Endodermal cell (in vitro differentiated cells): ENCODE measurements around the gene SFXN5. TPM values are rescaled to one million over a fixed set of nuclear protein-coding genes. Genes with fewer than 3 reads are reported as not detected.
A peak's percentile ranks its signal among the peaks of the same experiment; 100 is the strongest.

ENCODE experiments used
- DNase-seq: peaks from one replicate; pipeline ENCODE4 v3.0.0-alpha.2; 2017
- H3K27ac ChIP-seq: 2 replicates; pipeline ENCODE4 v1.5.1; 2013; ENCODE audit warnings: mild to moderate bottlenecking, low read depth, low read length, moderate library complexity
- H3K27me3 ChIP-seq: 2 replicates; pipeline ENCODE4 v1.6.1; 2013; ENCODE audit warnings: mild to moderate bottlenecking, low read length, moderate library complexity; ENCODE audit not compliant: insufficient read depth, control insufficient read depth, poor library complexity, severe bottlenecking
- H3K36me3 ChIP-seq: 2 replicates; pipeline ENCODE4 v1.7.0; 2013; ENCODE audit warnings: mild to moderate bottlenecking, low read length, moderate library complexity; ENCODE audit not compliant: control insufficient read depth, insufficient read depth
- H3K4me1 ChIP-seq: one replicate; pipeline ENCODE4 v1.7.0; 2013; ENCODE audit warnings: low read length; ENCODE audit not compliant: control insufficient read depth, insufficient read depth
- H3K4me3 ChIP-seq: 2 replicates; pipeline ENCODE4 v1.5.1; 2013; ENCODE audit warnings: mild to moderate bottlenecking, low read length, moderate library complexity
- H3K9ac ChIP-seq: 2 replicates; pipeline ENCODE4 v1.6.1; 2013; ENCODE audit warnings: mild to moderate bottlenecking, low read length, moderate library complexity; ENCODE audit not compliant: poor library complexity, severe bottlenecking; ENCODE audit errors: extremely low read depth
- H3K9me3 ChIP-seq: 2 replicates; pipeline ENCODE4 v1.6.1; 2013; ENCODE audit warnings: mild to moderate bottlenecking, low read length, moderate library complexity; ENCODE audit not compliant: control insufficient read depth
- H3K27ac Mint-ChIP-seq: 2 replicates; pipeline ENCODE4 v1.8.0; 2020; ENCODE audit warnings: mixed read lengths
- H3K27me3 Mint-ChIP-seq: 2 replicates; pipeline ENCODE4 v1.8.0; 2021; ENCODE audit warnings: mild to moderate bottlenecking, mixed read lengths; ENCODE audit not compliant: insufficient read depth
- H3K36me3 Mint-ChIP-seq: 2 replicates; pipeline ENCODE4 v1.8.0; 2020; ENCODE audit warnings: low read depth, mixed read lengths
- H3K4me1 Mint-ChIP-seq: 2 replicates; pipeline ENCODE4 v1.8.0; 2020; ENCODE audit warnings: mixed read lengths
- H3K4me3 Mint-ChIP-seq: 2 replicates; pipeline ENCODE4 v1.8.0; 2020; ENCODE audit warnings: mild to moderate bottlenecking, moderate library complexity, mixed read lengths
- H3K9me3 Mint-ChIP-seq: 2 replicates; pipeline ENCODE4 v1.8.0; 2020; ENCODE audit warnings: mild to moderate bottlenecking, mixed read lengths
- CTCF ChIP-seq: fragments of 200-600 bp; sonication (generic); conservative IDR thresholded peaks from 2 replicates; pipeline ENCODE4 v1.5.0; 2021; ENCODE audit warnings: antibody characterized with exemption, mild to moderate bottlenecking
- WGBS, 2 experiments: methylation state at CpG; one replicate each; pipeline versions ENCODE4 v1.1.5 to v1.1.7; 2013; ENCODE audit warnings: missing lambda C conversion rate in 2 of 2, mixed read lengths in 1 of 2; ENCODE audit not compliant: insufficient coverage in 1 of 2, insufficient read length in 1 of 2; 5-methylcytosine and 5-hydroxymethylcytosine counted together
- total RNA-seq, 2 donors: library from RNA; stranded (reverse); fragmentation: NEBNext Ultra II Directional in 1 of 2; extraction: Animal tissue kit (Norgen Biotek cat#: 25700) in 1 of 2; gene quantifications; 2 replicates in 1 of 2; 3 replicates in 1 of 2; pipeline ENCODE4 v1.2.1, GENCODE V29; 2021

The SFXN5 gene
- total RNA-seq, 2 donors from 2014 or later = 30.7 to 32.8 TPM

GRCh38 chr2:73018188-73018825, 53.2 kb downstream of the SFXN5 start:
- no peak overlapping the region for H3K9ac ChIP-seq
- Mint-ChIP-seq H3K9me3 (no peaks in the 10 kb centered on the region), H3K4me3 (no peak overlapping the region), H3K36me3 (peaks cover 26% of the 10 kb centered on the region), H3K27me3 (no peaks in the 10 kb centered on the region), H3K27ac (no peak overlapping the region), H3K4me1 (no peaks in the 10 kb centered on the region)
- H3K27me3 ChIP-seq = no peaks in the 10 kb centered on the region
- DNase-seq = no peak
- no peak for TF ChIP-seq CTCF
- H3K36me3 ChIP-seq = peaks cover 12% of the 10 kb centered on the region
- H3K4me3 ChIP-seq = no peak overlapping the region
- no peaks in the 10 kb centered on the region for H3K4me1 ChIP-seq
- H3K27ac ChIP-seq = no peak overlapping the region
- 96% methylated on average over 2 of the region's 2 CpGs; no CpG with 5 or more reads in 1 of the 2 experiments for whole genome bisulfite sequencing, 2 experiments
- no peaks in the 10 kb centered on the region for H3K9me3 ChIP-seq

DNA sequence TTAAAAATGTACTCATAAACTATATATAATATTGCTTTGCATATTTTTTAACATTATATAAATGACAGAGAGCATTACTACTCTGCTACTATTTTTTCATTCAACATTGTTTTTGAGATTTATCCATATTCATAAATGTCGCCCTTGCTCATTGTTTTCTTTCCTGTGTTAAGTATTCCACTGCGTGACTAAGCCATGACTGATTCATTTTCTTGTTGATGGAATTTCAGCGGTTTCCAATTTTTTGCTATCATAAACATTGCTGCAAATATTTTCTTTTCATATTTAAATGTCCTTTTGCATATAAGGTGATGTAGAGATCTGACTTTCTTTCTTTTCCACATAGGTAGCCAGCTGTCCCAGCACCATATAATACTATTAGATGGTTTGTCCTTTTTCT, 57.6 kb downstream of the SFXN5 start:
- Histone ChIP-seq H3K27me3 (no peaks in the 10 kb centered on the region), H3K4me3 (no peak overlapping the region), H3K4me1 (no peaks in the 10 kb centered on the region), H3K36me3 (peaks cover 4% of the 10 kb centered on the region), H3K9me3 (no peaks in the 10 kb centered on the region), H3K9ac (no peak overlapping the region), H3K27ac (no peak overlapping the region)
- Mint-ChIP-seq H3K9me3 (no peaks in the 10 kb centered on the region), H3K27me3 (no peaks in the 10 kb centered on the region), H3K4me3 (no peak overlapping the region), H3K36me3 (peaks cover 17% of the 10 kb centered on the region), H3K4me1 (no peaks in the 10 kb centered on the region), H3K27ac (no peak overlapping the region)
- TF ChIP-seq CTCF = no peak
- DNase-seq = no peak
- 96 to 97% methylated on average over 2 to 3 of the region's 3 CpGs for WGBS, 2 experiments

DNA sequence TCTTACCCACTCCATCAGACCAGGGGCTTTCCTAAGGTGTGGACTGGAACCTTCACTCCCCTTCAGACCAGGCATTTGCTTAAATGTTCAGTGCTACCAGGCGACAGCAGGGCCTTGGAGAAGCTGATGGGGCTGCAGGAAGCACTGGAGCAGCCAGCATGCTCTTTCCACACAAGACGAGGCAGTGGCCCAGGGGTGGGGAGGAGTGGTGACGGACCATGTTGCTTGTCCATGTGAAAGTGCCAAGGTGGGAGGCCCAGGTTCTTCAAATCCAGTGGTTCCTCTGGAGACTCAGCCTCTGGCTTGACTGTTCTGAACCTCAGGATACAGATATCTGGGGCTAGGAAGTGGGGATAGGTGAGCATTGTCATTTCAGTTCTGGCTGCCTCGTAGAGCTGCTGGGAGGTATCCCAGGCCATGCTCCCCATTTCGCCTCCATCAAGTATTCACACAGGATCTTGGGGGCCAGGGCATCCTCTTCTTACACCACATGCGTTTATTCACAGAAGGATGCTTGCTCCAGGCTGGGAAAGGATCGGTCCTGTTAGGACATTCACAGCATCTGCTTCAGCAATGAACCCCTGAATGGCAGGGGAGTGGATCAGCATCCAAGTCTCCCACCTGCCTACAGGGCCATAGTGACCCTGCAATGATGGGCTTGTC, 62.2 kb downstream of the SFXN5 start:
- H3K27ac Mint-ChIP-seq = no peak overlapping the region
- no peak for TF ChIP-seq CTCF
- H3K4me1 Mint-ChIP-seq = no peaks in the 10 kb centered on the region
- no peak overlapping the region for H3K4me3 Mint-ChIP-seq
- H3K27ac ChIP-seq = no peak overlapping the region
- H3K9me3 ChIP-seq = no peaks in the 10 kb centered on the region
- H3K27me3 Mint-ChIP-seq = no peaks in the 10 kb centered on the region
- H3K36me3 ChIP-seq = peaks cover 5% of the 10 kb centered on the region
- H3K4me3 ChIP-seq = no peak overlapping the region
- H3K9me3 Mint-ChIP-seq = no peaks in the 10 kb centered on the region
- 89 to 91% methylated on average over 5 to 7 of the region's 7 CpGs for WGBS, 2 experiments
- H3K36me3 Mint-ChIP-seq = peaks cover 4% of the 10 kb centered on the region
- no peak overlapping the region for H3K9ac ChIP-seq
- H3K27me3 ChIP-seq = no peaks in the 10 kb centered on the region
- DNase-seq = peak; percentile 17
- H3K4me1 ChIP-seq = no peaks in the 10 kb centered on the region
